ES-I3 (cell line): ENCODE data around the gene LPAR3.

Experiments
- H3K36me3 ChIP-seq: 2 replicates; pipeline ENCODE4 v1.6.1; 2013; ENCODE audit warnings: mild to moderate bottlenecking, low read length, control low read depth, moderate library complexity; ENCODE audit not compliant: insufficient read depth
- H3K4me1 ChIP-seq: 2 replicates; pipeline ENCODE4 v1.6.1; 2013; ENCODE audit warnings: mild to moderate bottlenecking, control low read depth, low read length; ENCODE audit not compliant: insufficient read depth
- H3K9ac ChIP-seq: 2 replicates; pipeline ENCODE4 v1.6.1; 2013; ENCODE audit warnings: low read depth, mild to moderate bottlenecking, low read length, moderate library complexity
- H3K9me3 ChIP-seq: 2 replicates; pipeline ENCODE4 v1.6.1; 2013; ENCODE audit warnings: mild to moderate bottlenecking, low read length, moderate library complexity; ENCODE audit not compliant: control insufficient read depth, insufficient read depth

LPAR3 gene

DNA sequence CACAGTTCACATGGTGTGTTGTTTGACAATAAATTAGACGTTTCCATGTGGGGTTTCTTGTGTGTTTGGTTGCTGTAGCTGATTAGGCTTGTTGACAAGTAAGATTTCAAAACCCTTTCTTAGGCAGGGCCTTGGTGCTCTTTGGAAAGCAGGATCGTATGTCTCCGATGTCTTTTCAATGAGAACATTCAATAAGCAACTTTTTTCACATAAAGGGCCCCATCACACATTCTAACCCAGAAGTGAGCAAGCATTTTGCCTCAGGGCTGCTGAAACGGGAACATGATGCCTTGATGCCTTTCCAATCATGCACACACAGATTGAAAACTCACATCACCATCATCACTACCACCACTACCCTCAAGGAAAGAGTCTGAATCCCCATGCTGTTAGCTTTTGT is 33.1 kb downstream of the LPAR3 start:
- no peaks in the 10 kb centered on the region for H3K4me1 ChIP-seq
- H3K9me3 ChIP-seq, result no peaks in the 10 kb centered on the region
- H3K36me3 ChIP-seq, result no peaks in the 10 kb centered on the region
- H3K9ac ChIP-seq, result no peak overlapping the region

DNA sequence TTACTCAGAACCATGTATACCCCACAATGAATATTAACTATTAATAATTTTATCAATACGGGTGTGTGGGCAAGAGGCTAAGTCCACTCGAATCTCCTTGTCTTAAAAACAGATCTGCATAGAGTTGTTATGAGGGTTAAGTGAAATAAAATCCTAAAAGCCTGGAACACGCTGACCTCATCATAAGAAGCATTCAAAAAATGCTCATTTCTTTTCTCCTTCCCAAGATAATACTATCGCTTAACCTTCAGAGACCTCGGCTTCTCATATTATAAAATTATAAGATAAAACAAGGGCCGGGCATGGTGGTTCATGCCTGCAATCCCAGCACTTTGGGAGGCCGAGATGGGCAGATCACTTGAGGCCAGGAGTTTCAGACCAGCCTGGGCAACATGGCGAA is 35.1 kb downstream of the LPAR3 start:
- no peaks in the 10 kb centered on the region for H3K36me3 ChIP-seq
- H3K4me1 ChIP-seq, result no peaks in the 10 kb centered on the region
- no peak overlapping the region for H3K9ac ChIP-seq
- H3K9me3 ChIP-seq, result no peaks in the 10 kb centered on the region

GRCh38 chr1:84856726-84857270 is 36.2 kb downstream of the LPAR3 start:
- Histone ChIP-seq H3K9me3 (no peaks in the 10 kb centered on the region), H3K4me1 (no peaks in the 10 kb centered on the region), H3K9ac (no peak overlapping the region), H3K36me3 (no peaks in the 10 kb centered on the region)

DNA sequence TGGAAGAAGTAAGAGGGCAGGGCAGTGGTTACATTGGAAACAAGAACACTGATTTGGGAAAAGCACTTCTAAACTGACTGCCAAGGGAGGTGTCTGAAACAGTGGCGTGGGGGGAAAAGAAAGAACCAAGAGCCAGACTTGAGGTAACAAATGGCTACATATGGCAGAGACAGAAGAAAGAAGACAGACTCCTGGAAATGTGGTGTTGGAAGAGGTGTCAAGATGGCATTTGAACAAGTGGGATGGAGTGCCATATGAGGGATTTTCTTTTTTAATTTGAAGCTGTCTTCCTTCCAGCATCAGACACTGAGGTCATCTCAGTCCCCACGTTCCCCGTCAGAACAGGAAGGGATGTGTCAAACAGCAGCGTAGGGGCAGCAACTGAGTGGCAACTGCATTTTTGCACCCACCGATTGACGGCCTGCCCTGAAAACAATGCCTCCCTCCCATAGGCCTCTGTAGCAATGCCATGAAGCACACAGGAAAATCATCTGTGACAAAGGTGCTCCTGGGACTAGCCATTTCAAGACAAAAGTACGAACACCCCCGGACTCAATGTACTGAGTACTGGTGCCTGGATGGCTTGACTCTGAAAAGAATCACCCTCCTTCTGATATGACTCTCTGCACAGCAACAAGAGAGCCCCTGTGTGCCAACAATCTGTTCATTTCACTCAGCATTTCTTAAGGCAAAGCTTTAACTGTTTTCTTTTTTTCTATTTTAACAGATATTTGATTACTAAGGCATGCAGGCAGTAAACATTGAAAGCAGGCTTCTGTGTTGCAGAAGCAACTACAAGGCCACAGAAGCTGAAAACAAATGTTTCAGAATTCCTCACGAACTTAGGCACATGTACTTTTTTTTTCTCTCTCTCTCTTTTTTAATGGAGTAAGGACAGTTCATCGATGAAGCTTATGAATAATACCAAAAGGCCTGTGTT is 37.0 kb downstream of the LPAR3 start:
- no peak overlapping the region for H3K9ac ChIP-seq
- H3K36me3 ChIP-seq, result no peaks in the 10 kb centered on the region; the same call in 1 of the 2 replicates
- no peaks in the 10 kb centered on the region for H3K9me3 ChIP-seq
- no peaks in the 10 kb centered on the region for H3K4me1 ChIP-seq

GRCh38 chr1:84855168-84855567 is 37.8 kb downstream of the LPAR3 start:
- Histone ChIP-seq H3K9me3 (no peaks in the 10 kb centered on the region), H3K36me3 (no peaks in the 10 kb centered on the region; the same call in 1 of the 2 replicates), H3K9ac (no peak overlapping the region), H3K4me1 (no peaks in the 10 kb centered on the region)

DNA sequence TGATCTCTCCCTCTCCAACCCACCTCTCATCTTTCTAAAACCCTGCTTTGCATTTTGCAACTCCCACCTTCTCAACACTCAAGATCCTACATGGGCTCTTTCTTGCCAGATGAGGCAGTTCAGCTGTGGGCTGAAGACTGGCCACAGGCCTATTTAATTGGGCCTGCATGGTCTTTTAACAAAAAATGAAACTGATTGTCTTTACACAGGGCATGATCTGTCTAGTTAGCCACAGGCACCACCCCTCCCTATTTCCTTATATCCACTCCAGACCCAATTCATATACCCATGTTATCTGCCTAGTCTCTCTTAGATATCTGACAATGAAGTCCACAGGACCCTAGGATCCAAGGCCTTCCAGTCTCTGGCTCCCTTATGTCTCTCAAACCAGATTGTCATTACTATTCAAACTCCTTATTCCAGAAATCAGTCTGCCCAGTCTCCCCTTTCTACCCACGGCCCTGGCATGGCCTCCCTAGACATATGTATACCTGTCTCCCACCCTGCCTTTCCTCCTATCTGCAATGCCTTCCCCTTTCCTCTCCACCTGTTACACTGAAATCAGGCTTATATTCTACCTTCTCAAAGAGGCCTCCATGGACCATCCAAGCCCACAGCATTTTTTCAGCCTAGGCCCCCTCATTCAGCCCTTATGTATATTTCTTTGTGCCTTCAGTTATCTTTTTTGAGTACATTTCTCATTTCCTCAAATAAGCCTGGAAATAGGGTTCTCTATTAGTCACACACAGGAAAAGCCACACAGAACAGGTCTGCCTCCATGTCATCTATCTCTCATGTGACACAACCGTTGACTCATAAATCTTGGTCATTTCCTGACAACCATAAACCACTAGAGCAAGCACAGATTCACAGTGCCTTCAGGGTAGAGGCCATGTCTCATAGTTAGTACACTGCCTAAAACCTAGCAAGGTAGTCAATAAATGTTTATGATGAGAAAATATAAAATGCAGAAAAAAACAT is 39.0 kb downstream of the LPAR3 start:
- H3K9ac ChIP-seq, result no peak overlapping the region
- no peaks in the 10 kb centered on the region for H3K4me1 ChIP-seq
- no peaks in the 10 kb centered on the region for H3K9me3 ChIP-seq
- H3K36me3 ChIP-seq, result no peaks in the 10 kb centered on the region; the same call in 1 of the 2 replicates

DNA sequence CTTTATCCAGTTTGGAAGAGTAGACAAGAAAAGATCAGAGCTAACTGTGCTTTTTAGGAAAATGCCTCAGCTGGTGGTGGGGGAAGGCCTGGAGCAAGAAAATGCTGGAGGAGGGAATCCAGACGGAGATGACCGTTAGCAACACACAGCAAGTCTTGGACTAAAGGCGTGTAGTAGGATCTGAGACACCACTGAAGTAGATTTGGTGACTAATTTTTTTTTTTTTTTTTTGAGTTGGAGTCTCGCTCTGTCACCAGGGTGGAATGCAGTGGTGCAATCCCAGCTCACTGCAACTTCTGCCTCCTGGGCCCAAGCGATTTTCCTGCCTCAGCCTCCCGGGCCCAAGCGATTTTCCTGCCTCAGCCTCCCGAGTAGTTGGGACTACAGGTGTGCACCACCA is 41.2 kb downstream of the LPAR3 start:
- no peak overlapping the region for H3K9ac ChIP-seq
- peaks cover 6% of the 10 kb centered on the region; the same call in 1 of the 2 replicates for H3K4me1 ChIP-seq
- H3K36me3 ChIP-seq, result no peaks in the 10 kb centered on the region; the same call in 1 of the 2 replicates
- no peaks in the 10 kb centered on the region for H3K9me3 ChIP-seq

DNA sequence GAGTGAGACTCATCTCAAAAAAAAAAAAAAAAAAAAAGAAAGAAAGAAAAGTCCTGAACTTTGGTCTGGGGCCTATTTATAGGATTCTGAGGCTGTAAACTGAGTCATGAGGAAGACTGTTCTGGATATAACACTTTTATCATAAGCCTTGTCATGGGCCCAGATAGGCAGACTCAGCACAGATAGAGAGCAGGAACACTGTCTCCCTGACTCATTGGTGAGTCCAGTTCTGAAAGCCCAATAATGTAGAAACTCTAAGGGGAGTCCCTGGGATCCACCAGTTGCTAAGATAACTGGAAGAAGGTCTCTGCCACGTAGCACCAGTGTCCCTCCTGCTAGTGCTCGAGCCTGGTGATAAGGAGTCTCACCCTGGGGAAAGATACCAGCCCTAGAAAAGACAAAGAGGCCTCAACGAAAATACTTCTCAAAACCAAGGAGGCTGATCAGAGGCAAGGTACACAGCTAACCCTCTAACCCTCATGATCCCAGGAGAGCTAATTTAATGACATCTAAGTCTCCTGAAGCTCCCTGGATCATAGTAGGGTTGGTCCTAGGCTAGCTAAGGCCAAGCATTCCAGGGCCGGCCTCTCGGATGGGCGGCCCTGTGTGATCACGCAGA is 43.5 kb downstream of the LPAR3 start:
- no peaks in the 10 kb centered on the region for H3K9me3 ChIP-seq
- peaks cover 6% of the 10 kb centered on the region; the same call in 1 of the 2 replicates for H3K4me1 ChIP-seq
- H3K9ac ChIP-seq, result no peak overlapping the region
- H3K36me3 ChIP-seq, result no peaks in the 10 kb centered on the region; the same call in 1 of the 2 replicates

DNA sequence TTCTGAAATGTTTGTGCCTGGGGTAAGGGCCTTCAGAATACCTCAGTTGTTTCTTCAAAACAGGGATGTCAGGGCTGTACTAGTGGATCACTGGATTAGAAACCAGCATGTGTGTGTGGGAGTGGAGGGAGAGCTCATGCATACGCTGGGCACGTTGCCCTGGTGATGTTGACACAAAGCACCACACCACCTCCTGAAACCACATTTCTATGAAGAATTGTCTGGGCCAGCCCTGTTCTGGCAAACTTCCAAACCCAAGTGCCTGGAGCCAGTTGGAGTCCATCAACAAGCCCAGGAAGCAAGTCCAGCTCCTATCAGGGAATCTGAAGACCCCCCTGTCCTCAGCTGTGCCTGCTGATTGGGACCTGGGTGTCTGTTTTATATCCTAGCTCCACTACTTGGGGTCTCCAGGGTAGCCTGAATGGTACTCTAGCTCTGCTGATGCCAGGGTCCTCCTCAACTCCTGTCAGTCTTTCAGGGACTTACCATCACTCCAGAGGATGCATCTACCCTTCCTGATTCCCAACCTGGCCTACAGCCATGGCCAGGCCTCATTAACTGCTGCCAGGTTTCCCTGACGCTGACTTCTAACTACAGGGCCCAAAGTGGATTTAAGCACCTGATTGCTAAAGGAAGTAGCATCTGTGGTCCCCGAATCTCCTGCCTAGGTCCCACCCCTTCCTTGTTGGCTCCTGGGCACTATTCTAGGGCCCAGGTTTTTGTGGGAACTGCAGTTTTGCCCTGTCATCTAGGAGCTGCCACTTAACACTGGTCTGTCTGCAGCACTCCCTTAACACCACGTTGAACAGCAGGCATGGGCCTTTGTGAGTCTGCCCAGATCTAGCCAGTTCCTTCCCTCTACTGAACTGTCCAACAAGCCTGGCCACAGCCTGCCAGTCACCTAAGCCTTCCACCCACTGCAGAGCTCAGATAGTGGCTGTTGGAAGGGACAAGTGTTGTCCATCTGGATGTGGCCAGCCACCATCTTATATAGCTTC is 45.5 kb downstream of the LPAR3 start:
- no peaks in the 10 kb centered on the region; the same call in 1 of the 2 replicates for H3K36me3 ChIP-seq
- H3K4me1 ChIP-seq, result peaks cover 6% of the 10 kb centered on the region; the same call in 1 of the 2 replicates
- H3K9me3 ChIP-seq, result no peaks in the 10 kb centered on the region
- no peak overlapping the region for H3K9ac ChIP-seq

DNA sequence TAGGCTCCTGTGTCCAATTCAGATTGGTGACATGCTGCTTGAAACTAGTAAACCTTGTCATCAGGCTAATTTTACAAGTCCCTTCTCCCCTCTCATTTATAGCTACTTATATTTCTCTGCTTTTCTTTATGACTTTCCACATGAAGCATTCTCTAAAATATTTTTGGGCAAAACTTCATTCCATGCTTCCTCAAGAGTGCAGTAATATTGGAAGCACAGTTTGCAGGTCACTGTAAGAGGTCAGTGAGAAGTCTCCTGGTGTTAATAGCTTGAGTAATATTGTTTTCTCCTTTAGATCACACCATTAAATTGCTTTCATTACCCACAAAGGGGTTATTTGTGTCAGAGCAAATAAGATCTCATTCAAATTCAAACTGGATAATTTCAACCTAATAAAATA is 46.6 kb downstream of the LPAR3 start:
- no peak overlapping the region for H3K9ac ChIP-seq

GRCh38 chr1:84845357-84845756 is 47.6 kb downstream of the LPAR3 start:
- Histone ChIP-seq H3K9ac (no peak overlapping the region), H3K4me1 (peaks cover 6% of the 10 kb centered on the region; the same call in 1 of the 2 replicates), H3K36me3 (no peaks in the 10 kb centered on the region), H3K9me3 (no peaks in the 10 kb centered on the region)

More for the DNA sequence above, 46.6 kb downstream of the LPAR3 start:
- Histone ChIP-seq H3K4me1 (peaks cover 6% of the 10 kb centered on the region; the same call in 1 of the 2 replicates), H3K36me3 (no peaks in the 10 kb centered on the region; the same call in 1 of the 2 replicates), H3K9me3 (no peaks in the 10 kb centered on the region)

DNA sequence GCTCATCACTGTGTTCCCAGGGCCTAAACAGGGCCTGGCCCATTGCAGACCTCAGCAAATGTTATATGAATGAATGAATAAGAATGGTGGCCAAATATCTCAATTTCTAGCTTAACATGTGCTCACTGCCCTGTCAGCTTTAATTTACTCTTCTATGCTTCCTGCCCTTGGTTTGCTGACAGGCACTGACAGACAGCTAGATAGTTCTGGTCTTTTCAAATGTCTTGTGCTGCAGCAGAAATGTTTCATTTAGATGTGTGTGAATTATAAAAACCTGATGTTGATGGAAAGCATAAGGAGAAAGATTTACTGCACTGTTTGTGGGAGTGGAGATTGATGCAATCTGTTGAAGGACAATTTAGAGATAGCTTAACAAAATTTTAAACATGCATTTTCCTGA is 48.9 kb downstream of the LPAR3 start:
- H3K9me3 ChIP-seq, result no peaks in the 10 kb centered on the region
- no peak overlapping the region for H3K9ac ChIP-seq
- H3K4me1 ChIP-seq, result peaks cover 6% of the 10 kb centered on the region; the same call in 1 of the 2 replicates
- no peaks in the 10 kb centered on the region for H3K36me3 ChIP-seq
